Kidney tubule cell (primary cell): Measurements from ENCODE around the gene ANKRD11.

Experiments
- DNase-seq: peaks from one replicate; pipeline ENCODE4 v3.0.0-alpha.2; 2018; ENCODE audit warnings: low spot score

The ANKRD11 gene

GRCh38 chr16:89233678-89234490 is 256.5 kb downstream of the ANKRD11 start:
- DNase-seq: no peak

- DNase-seq: no peak
Observed at GRCh38 chr16:89232107-89232506, 258.3 kb downstream of the ANKRD11 start.

GRCh38 chr16:89230255-89230654 is 260.1 kb downstream of the ANKRD11 start:
- DNase-seq: no peak

- no peak for DNase-seq
Observed at GRCh38 chr16:89224665-89225064, 265.7 kb downstream of the ANKRD11 start.

GRCh38 chr16:89222931-89223330 is 267.4 kb downstream of the ANKRD11 start:
- DNase-seq: no peak

- DNase-seq: no peak
Observed at GRCh38 chr16:89221604-89222003, 268.8 kb downstream of the ANKRD11 start.

GRCh38 chr16:89219365-89219764 is 271.0 kb downstream of the ANKRD11 start:
- no peak for DNase-seq
